HG02970 (cell line): Measurements from ENCODE around the gene ABHD17C.
A peak's percentile ranks its signal among the peaks of the same experiment; 100 is the strongest.
"Not testable (repeated sequence)": the region's sequence is repeated elsewhere in the genome, so short reads cannot be mapped to it uniquely, and the experiment has no call there.

Experiments
- ATAC-seq: cut with Tn5 transposase; IDR thresholded peaks from one replicate; pipeline ENCODE4 v1.9.1; 2021; ENCODE audit warnings: mild to moderate bottlenecking, moderate library complexity, moderate number of reproducible peaks; ENCODE audit not compliant: unreplicated experiment, low FRiP score

The ABHD17C gene

DNA sequence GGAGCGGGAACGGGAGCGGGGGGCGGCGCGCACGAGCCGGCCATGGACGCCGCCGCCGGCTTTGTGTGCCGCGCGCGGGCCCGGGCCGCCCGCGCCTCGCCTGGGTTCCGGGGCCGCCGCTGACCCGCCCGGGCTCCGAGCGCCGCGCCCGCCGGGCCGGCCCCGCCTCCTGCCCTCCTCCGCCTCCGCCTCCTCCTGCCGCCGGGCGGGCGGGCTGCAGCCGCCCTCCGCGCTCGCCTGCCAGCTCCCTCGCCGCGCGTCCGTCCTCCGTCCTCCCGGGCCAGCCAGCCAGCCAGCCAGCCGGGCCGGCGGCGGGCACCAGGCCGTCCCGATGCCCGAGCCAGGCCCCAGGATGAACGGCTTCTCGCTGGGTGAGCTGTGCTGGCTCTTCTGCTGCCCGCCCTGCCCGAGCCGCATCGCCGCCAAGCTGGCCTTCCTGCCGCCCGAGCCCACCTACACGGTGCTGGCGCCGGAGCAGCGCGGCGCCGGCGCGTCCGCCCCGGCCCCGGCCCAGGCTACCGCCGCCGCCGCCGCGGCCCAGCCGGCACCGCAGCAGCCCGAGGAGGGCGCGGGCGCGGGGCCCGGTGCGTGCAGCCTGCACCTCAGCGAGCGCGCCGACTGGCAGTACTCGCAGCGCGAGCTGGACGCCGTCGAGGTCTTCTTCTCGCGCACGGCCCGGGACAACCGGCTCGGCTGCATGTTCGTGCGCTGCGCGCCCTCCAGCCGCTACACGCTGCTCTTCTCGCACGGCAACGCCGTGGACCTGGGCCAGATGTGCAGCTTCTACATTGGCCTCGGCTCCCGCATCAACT, at the start of gene ABHD17C:
Gene ABHD17C, plus strand, starts transcription at position 212 of the 812 bp plus-strand sequence. Its CDS starts 120 bp downstream, at position 332.
- peak; percentile 67 for ATAC-seq

DNA sequence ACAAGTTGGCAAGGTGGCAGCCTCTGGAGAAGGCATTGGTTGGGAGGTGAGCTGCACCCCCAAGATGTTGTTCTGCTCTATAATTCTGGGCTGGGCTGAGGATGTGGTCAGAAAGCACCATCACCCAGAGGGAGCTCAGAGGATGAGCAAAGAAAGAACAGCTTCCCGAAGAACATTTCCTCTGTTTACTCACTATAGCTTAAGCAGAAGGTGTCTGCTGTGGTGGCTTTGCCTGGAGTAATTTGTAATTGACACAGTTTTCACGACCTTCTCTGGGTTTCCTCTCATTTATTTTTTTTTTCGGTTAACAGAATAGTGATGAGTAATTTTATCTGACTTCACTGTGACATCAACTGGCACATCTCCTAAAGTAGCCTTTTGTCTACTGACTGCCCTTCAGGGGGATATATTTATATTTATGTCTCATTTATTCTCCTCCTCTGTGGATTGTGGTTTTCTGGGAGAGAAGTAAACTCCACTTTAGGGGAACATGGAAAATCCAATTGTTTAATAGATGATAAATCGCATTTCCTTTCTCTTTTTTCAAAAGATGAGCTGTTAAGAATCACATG, 49.5 kb upstream of the ABHD17C start:
- ATAC-seq, result no peak

DNA sequence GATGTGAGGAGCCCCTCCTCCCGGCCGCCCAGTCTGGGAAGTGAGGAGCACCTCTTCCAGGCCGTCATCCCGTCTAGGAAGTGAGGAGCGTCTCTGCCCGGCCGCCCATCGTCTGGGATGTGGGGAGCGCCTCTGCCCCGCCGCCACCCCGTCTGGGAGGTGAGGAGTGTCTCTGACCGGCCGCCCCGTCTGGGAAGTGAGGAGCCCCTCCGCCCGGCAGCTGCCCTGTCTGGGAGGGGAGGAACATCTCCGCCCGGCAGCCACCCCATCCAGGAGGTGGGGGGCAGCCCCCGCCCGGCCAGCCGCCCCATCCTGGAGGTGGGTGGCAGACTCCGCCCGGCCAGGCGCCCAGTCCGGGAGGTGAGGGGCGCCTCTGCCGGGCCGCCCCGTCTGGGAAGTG, 47.7 kb upstream of the ABHD17C start:
- ATAC-seq, result not testable (repeated sequence)

DNA sequence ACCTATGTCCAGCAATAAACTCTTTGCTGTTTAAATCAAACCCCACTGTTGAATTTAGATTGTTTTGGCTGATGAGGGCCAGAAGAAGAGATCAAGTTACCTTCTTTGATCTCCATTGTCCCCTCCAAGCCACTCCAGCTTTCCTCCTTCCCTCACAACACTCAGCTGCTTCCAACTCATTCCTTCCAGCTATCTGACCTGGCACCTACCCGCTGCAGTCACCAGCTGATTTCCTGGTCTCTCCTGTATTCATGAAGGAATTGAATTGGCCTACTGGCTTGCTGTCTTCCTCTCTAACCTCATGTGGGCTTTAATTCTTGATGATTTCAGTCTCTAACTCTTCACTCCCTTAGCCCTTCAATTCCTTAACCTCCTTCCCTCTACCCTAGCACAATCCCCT, 40.8 kb upstream of the ABHD17C start:
- ATAC-seq, result no peak

DNA sequence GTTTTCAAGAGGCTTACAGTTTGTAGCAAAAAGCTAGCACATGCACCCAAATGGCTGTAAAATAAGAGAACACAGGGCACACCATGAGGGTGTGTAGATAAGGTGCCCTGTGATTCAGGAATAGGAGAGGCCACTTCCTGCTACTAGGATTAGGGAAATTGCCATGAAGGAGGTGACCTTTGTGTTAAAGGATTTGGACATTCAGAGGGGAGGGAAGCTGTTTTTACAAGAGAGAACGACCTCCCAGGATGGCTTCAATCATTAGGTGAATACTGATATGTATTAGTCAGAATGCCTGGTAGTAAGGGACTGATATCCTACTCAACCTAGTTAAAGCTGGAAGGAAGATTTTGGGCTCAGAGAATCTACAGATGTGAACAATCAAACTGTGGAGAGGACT, 35.7 kb upstream of the ABHD17C start:
- no peak for ATAC-seq

DNA sequence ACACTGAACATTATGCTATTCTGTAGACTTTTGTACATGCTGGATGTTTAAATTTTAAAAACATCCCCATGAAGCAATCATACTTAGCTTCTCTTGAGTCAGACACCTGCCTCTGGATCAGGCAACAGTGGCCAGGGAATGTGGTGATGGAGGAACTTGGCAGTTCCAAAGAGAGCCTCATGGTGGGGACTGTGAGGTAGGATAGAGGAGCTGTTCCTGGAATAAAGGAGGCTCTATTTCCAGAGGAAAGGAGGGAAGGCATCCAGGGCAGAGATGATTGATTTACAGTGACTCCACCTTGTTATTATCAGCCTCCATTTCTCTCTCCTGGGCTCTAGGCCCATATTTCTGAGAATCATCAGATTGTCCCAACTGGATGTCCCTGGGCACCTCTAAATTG, 35.0 kb upstream of the ABHD17C start:
- no peak for ATAC-seq

DNA sequence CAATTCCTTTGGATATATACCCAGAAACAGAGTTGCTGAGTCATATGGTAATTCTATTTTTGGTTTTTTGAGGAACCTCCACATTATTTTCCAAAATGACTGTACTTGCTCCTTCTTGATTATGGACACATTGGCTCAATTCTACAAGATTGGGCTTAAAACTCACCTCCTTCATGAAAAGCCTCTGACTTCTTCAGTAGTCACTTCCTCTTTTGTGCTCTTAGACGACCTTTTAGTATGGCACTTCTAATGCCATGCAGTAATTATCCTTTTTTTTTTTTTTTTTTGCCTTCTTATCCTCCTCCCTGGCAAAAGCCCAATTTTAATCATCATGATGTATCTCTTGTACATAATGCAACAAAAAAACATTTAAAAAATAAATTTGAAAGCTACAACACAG, 33.0 kb upstream of the ABHD17C start:
- ATAC-seq, result no peak

DNA sequence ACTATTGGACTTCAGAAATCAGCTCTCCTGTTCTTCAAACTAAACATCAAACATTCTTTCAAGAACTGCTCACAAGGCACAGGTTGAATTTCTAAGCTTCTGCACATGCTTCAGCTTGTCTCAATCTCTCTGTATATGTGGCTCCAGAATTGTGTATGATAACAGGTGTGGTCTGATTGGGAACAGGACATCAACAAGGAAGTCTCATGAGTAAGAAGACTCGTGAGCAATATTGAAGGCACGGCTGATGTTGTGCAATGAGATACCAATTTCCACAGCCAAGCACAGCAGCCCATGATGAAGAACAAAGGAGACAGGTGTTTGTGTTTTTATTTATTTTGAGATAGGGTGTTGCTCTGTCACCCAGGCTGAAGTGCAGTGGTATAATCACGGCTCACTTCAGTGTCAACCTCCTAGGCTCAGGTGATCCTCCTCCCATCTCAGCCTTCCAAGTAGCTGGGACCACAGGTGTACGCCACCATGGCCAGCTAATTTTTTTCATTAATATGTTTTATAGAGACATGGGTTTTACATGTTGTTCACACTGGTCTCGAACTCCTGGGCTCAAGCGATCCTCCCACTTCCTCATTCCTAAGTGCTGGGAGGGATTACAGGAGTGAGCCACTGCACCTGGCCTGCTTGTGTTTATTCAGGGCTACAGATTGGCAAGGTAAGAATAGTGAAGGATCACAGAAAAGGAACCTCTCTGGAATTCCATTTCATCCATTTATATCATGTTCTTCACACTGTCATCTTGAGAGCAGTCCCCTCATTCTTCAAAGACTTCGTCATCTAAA, 32.2 kb upstream of the ABHD17C start:
- no peak for ATAC-seq

DNA sequence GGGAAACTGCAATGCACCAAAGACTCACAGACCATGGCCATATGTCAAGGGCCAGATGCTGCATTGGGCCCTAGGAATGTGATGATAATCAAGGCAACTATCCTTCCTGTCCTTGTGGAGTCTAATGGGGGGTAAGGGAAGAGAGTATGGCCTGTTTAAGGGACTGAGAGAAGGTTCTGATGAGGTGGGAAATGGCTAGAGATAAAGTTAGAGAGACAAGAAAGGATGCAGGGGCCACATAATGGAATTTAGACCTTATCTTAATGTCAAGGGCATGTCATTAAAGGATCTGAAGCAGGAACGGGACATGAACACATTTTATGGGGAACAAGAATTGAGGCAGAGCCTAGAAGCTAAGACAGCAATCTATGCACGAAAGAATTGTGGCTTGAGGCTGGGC, 30.0 kb upstream of the ABHD17C start:
- no peak for ATAC-seq

DNA sequence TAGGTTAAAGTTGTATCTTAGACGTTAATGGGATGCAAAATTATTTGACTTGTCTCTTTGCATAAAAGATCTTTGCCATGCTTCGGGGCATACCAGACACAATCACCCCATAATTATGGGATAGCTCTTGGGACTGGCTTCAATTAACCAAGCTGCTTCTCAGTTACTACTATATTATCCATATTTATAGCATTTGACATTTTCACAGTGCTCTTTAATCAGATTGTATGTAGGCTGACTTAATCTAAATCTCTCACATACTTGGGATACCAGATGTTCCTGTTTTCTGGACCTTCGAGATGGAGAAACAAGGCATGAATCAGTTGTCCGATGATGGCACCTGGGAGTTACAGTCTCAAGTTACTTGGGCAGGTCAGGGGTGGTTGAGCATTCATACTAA, 27.2 kb upstream of the ABHD17C start:
- ATAC-seq, result no peak

DNA sequence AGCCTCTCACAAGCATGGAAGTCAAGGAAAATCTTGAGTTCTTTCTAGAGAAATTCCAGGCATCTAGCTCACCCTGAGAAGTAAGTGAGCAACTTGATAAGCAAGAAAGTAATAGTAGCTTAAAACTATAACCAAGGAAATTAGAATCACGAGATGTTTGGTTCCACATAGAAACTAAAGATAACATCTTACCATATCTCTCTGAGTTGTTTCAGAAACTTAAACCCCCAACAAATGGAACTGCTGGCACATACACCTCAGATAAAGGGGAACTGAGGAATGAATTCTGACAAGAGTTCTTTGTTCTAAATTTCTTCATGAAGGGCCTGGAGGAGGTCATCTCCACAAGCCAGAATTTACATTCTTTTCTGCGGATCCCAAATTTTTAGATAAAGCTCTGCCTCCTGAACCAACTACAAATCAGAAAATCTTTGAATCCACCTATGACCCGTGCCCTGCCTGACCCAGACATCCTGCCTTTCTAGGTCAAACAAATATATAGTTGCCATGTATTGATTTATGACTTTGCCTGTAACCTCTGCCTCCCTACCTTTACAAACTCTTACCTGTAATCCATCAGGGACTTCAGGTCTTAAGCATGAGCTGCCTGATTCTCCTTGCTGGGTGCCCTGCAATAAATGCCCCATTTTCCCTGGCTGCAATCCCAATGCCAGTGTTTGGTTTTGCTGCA, 26.4 kb upstream of the ABHD17C start:
- ATAC-seq, result no peak

DNA sequence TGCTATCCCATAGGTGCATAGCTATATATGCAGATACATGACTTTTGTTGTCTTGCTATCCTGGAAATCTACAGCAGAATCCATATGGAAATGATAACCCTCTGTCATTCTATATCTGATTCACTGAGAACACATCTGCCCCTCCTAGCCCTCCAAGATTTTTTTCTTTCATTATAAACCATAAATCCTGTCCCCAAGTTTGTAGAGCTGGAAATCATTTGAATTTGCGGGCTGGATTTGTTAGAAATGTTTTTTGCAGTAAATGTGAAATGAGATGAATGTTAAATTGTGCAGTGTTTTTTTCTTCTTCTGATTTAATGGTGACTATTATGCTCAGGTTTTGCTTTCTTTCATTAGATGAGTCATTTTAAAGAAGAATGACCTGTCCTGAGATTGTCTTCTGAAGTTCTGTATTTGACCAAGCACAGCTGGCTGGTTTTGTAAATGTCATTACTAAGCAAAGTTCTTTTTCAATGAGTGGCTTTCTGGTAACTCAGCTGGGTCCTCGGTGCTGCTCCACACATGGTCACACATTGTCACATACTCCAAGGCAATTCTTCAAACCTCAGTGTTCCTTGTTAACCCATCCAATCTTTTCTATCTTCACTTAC, 25.3 kb upstream of the ABHD17C start:
- no peak for ATAC-seq

DNA sequence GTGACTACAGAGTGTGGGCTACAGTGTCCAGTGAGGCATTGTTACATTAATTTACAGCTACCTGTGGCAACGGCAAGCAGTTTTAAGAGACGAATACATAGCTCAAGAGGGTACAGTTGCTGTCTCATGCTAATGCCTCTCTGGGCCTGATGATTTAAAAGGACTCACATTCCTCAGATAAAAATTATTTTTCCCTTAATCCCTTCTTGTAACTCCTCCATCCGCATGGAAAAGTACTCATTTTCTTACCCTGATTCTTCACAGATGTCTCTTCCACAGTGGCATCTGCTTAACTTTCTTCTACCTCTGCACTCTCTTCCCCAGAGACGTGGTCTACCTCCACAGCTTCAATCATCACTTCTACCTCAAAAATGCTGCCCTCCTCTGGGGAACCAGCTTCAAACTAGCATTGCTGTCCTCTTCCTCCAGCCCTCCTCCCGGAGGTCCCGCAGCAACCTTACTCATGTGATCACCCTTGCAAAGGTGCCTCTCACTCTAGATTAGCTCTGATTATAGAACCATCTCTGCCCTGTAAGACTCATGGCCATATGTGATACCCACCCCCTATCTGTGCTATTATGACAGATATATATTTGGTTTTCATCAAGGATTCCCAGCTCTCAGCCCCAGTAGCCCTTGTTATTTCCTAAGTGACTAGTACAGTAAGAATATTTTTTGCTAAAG, 21.4 kb upstream of the ABHD17C start:
- ATAC-seq, result no peak

DNA sequence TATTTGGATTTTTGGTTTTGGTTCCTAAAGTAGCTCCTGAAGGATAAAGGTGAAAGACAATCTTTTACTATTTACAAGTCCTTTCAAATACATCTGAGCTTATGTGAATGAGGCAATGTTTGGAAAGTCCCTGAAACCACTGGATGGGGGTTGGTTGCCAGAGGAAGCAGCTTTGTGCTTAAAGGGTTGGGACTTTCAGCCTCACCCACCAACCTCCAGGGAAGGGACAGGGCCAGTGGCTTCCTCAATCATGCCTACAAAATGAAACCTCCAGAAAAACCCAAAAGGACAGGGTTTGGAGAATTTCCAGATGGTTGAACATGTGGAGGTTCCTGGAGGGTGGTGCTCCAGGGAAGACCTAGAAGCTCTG, 20.9 kb upstream of the ABHD17C start:
- no peak for ATAC-seq

DNA sequence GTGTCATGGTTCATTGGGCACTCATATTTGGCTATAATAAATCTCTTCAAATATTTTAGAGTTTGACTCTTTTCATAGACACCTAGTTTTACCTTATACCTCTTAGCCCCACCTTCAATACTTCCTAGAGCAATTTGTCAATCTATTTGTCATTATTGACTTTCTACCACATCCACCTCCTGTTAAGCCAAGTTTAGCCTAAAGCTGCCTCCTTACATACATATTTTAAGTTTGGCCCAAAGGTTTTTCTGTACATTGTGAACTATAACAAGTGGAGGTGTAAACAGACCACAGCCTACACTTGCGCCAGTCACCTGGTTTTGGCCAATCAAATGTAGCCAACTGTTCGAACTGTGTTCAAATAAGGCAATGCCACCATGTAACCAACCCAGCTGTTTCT, 18.1 kb upstream of the ABHD17C start:
- no peak for ATAC-seq

DNA sequence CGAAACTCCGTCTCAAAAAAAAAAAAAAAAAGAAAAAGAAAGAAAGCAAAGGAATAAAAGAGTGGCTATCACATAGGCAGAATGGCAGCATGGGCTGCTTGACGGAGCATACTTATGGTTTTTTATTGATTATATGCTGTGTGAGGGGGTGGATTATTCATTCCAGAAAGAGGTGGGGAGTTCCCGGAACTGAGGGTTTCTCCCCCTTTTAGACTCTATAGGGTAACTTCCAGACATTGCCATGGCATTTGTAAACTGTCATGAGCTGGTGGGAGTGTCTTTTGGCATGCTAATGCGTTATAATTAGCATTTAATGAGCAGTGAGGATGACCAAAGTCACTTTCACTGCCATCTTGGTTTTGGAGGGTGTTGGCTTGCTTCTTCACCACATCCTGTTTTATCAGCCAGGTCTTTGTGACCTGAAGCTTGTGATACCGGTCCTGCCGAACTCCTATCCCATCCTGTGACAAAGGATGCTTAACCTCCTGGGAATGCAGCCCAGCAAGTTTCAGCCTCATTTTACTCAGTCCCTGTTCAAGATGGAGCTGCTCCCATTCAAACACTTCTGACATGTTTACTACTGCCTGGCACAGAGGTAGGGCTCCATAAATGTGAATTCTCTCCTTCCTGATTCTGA, 15.8 kb upstream of the ABHD17C start:
- ATAC-seq, result no peak

DNA sequence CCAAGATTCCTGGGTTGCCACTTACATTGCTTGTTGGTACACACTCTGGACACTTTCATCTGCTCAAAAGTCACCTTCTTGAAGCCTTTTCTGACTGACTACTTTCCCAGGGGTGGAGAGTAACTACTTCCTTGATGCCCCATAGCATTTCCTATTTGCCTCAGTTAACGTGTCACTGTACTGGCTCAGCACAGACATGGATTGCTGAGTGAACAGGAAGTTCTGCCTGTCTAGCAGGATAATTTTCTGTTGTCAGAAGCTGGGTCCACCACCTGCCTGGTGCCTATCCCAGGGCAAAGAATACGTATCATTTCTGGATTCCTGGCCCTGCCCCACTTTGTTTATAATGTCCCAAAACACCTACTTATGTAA, 15.3 kb upstream of the ABHD17C start:
- no peak for ATAC-seq

DNA sequence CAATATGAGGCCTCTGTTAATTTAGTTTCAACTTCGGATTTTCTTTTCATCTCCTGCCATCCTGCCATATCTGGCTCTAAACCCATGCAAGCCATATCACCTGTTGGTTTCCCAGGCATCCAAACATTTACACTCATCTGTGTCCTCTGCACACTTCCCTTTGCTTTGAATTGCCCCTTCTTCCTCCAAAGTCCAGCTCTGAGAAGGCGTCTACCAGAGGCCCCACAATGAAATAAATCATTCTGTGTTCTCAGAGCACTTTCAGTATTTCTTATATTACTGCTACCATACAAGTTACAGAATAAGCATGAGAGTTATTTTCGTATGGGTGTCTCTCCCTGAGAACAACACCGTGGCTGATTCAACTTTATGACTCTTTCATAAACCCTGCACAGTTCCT, 12.9 kb upstream of the ABHD17C start:
- no peak for ATAC-seq

DNA sequence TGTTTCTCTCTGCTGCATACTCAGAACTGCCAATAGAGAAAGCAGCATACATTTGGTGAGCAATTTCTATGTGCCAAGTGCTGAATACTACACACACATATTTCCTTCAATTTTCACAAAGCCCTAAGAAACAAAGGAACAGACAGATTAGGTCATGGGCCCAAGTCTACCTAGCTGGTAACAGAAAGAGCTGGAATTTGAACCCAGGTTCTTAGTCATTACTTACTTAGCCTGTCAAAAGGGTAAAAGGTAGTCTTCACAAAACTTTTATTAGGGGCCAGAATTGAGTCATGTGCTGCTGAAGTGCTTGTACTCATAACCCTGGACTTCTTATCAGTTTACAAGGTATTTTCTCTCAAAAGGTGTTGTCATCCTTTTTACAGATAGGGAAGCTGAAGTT, 10.4 kb upstream of the ABHD17C start:
- ATAC-seq, result no peak

DNA sequence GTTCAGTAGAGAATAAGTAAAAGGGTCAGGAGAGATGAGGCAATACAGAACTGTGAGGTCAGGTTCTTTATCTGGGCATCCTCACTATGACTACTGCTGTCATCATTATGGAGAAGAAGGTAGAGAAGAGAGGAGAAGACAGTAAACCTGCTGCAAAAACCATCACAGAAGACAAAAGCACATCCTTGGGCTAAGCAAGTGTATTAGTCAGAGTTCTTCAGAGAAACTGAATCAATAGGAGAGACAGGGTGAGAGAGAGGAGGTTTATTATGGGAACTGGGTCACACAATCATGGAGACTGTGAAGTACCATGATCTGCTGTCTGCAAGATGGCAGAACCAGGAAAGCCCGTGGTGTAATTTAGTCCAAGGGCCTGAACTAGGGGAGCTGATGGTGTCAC, 9.5 kb upstream of the ABHD17C start:
- ATAC-seq, result no peak
